Bronchial epithelial cell (primary cell): ENCODE data around the gene CMTM6. TPM values are rescaled to one million over a fixed set of nuclear protein-coding genes. Genes with fewer than 3 reads are reported as not detected.

Experiments
- DNase-seq: peaks from one replicate; pipeline ENCODE4 v3.0.0-alpha.2; 2010; ENCODE audit warnings: low read depth
- FAIRE-seq: peaks from 2 replicates; lab custom pipeline; 2011; peaks lifted over from hg19 to GRCh38; lab: Jason Lieb, UNC
- H3K27me3 ChIP-seq: 2 replicates; pipeline ENCODE4 v1.5.1; 2011; ENCODE audit warnings: low read length; ENCODE audit not compliant: control insufficient read depth, insufficient read depth
- H3K36me3 ChIP-seq: 2 replicates; pipeline ENCODE4 v1.5.1; 2011; ENCODE audit warnings: low read length; ENCODE audit not compliant: control insufficient read depth, insufficient read depth
- H3K4me3 ChIP-seq: 2 replicates; pipeline ENCODE4 v1.5.1; 2011; ENCODE audit warnings: mild to moderate bottlenecking, low read depth, low read length, control low read depth
- CTCF ChIP-seq: IDR thresholded peaks from 2 replicates; pipeline ENCODE4 v1.5.1; 2011; ENCODE audit warnings: mild to moderate bottlenecking, moderate library complexity, low read length, control low read depth, inconsistent platforms; ENCODE audit not compliant: insufficient read depth, severe bottlenecking
- total RNA-seq: library from RNA; depleted of rRNA; stranded (reverse); fragments of >200 nt; gene quantifications from 2 replicates; pipeline ENCODE4 v1.2.1, GENCODE V29; 2014

The CMTM6 gene
- total RNA-seq, 1 donor from 2014 or later = 95.8 TPM

- no peak overlapping the region for H3K4me3 ChIP-seq
- no peak for TF ChIP-seq CTCF
- FAIRE-seq (no peak), DNase-seq (no peak)
- no peaks in the 10 kb centered on the region for H3K27me3 ChIP-seq
- H3K36me3 ChIP-seq = peaks cover 1% of the 10 kb centered on the region
These were observed 47.7 kb downstream of the CMTM6 start for GRCh38 chr3:32454731-32455608.

DNA sequence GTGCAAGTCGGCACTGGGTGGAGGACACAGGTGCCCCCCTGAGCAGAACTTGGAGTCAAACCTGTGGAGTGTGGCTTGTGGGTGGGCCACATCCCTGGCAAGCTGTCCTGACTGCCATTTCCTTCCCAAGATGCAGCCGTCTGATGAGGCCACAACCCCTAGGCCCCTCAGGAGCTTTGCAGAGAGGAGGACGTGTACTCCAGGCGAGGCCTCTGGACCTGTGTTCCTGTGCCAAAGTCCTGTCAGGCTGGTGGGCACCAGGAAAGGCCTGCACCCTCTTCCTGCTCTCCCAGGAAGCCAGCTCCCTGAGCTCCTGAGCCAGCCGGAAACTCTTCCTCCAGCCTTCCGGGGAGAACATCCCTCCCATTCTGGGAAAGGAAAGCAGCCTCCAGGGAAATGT, 48.5 kb downstream of the CMTM6 start:
- no peak for TF ChIP-seq CTCF
- H3K27me3 ChIP-seq = no peaks in the 10 kb centered on the region
- H3K36me3 ChIP-seq = peaks cover 1% of the 10 kb centered on the region
- H3K4me3 ChIP-seq = no peak overlapping the region
- no peak for FAIRE-seq
- no peak for DNase-seq

DNA sequence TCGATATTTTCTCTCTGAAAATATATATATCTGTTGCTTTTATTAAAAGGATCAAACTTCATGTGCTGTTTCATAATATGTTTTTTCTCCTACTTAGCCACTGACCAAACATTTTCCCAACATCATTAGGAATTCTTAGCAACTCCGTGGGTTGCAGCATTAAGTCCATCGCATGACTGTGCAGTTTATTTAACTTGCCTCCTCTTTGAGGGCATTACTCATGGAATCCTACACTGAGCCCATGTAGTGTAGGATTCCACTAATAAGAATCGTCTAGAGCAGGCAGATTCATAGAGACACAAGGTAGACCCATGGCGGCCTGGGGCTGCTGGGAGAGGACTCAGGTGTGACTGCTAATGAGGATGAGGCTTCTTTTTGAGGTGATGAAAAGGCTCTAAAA, 49.3 kb downstream of the CMTM6 start:
- DNase-seq (no peak), FAIRE-seq (no peak)
- H3K4me3 ChIP-seq = no peak overlapping the region
- TF ChIP-seq CTCF = no peak
- H3K36me3 ChIP-seq = peaks cover 1% of the 10 kb centered on the region
- no peaks in the 10 kb centered on the region for H3K27me3 ChIP-seq

GRCh38 chr3:32452009-32452408, 50.6 kb downstream of the CMTM6 start:
- peaks cover 1% of the 10 kb centered on the region for H3K36me3 ChIP-seq
- no peak for FAIRE-seq
- H3K4me3 ChIP-seq = no peak overlapping the region
- H3K27me3 ChIP-seq = no peaks in the 10 kb centered on the region
- TF ChIP-seq CTCF = no peak
- DNase-seq = no peak

DNA sequence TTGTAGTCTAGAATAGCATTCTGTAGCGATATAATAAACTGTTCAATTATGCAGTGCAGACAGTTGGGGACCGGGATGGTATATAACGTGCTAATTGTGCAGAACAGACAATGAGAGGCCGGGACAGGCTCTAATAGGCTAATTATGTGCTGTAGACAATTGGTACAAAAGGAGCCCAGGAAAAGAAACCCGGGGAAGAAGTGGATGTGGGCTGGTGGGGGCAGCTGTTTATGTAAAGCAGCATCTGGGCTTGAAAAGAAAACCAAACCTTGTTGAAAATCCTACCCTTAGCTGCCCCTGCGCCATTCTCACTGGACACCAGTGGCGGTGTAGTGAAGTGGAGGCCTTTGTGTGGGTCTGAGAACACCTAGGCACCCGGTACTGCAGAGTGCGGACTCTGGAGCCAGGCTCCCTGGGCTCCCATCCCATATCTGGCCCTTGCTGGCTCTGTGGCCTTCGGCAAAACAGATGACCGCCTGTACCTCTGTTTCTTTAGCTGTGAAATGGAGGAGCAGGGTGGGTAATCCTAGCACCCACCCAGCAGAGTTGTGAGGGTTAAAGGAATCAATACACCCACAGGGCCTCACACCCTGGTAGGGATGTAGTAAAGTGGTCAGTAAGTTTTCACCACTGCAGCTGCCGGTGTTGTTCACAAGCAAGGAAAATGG, 51.5 kb downstream of the CMTM6 start:
- no peak for TF ChIP-seq CTCF
- no peaks in the 10 kb centered on the region for H3K27me3 ChIP-seq
- H3K36me3 ChIP-seq = peaks cover 1% of the 10 kb centered on the region
- H3K4me3 ChIP-seq = no peak overlapping the region
- FAIRE-seq = no peak
- DNase-seq = no peak
